Liver (tissue), 3 donors: ENCODE data around the gene SIAH1.

Source experiments
- ATF3 ChIP-seq: IDR thresholded peaks from 2 replicates; pipeline ENCODE4 v1.6.1; 2016; ENCODE audit warnings: antibody characterized with exemption
- CTCF ChIP-seq: fragments of 150-350 bp; IDR thresholded peaks from 2 replicates; pipeline ENCODE4 v1.5.1; 2017; ENCODE audit warnings: improper control_type of control experiment, low read depth, low read length; ENCODE audit not compliant: missing input control
- GABPA ChIP-seq, 2 donors: IDR thresholded peaks in 1 of 2; conservative IDR thresholded peaks in 1 of 2; 2 replicates each; pipeline ENCODE4 v1.6.1; 2016; ENCODE audit warnings: antibody characterized with exemption in 2 of 2, mild to moderate bottlenecking in 1 of 2, moderate library complexity in 1 of 2
- JUND ChIP-seq, 2 donors: IDR thresholded peaks; 2 replicates each; pipeline ENCODE4 v1.6.1; 2016; ENCODE audit warnings: antibody characterized with exemption in 2 of 2
- RAD21 ChIP-seq, 2 donors: IDR thresholded peaks; 2 replicates each; pipeline ENCODE4 v1.6.1; 2016; ENCODE audit warnings: antibody characterized with exemption in 2 of 2, mild to moderate bottlenecking in 2 of 2
- REST ChIP-seq: IDR thresholded peaks from 2 replicates; pipeline ENCODE4 v1.6.1; 2016; ENCODE audit warnings: antibody characterized with exemption, mild to moderate bottlenecking
- RXRA ChIP-seq, 2 donors: IDR thresholded peaks; 2 replicates each; pipeline ENCODE4 v1.6.1; 2017 to 2018; ENCODE audit warnings: antibody characterized with exemption in 2 of 2, mild to moderate bottlenecking in 1 of 2
- TAF1 ChIP-seq: conservative IDR thresholded peaks from 2 replicates; pipeline ENCODE4 v1.6.1; 2016; ENCODE audit warnings: antibody characterized with exemption, mild to moderate bottlenecking
- YY1 ChIP-seq: IDR thresholded peaks from 2 replicates; pipeline ENCODE4 v1.6.1; 2016; ENCODE audit warnings: antibody characterized with exemption, mild to moderate bottlenecking
- ZBTB33 ChIP-seq: IDR thresholded peaks from 2 replicates; pipeline ENCODE4 v1.6.1; 2016; ENCODE audit warnings: antibody characterized with exemption
- donor health status: healthy.
- donor health status: healthy.

GRCh38 chr16:48310908-48311641, 74.1 kb downstream of the SIAH1 start:
- no peak for TF ChIP-seq CTCF
- TF ChIP-seq ZBTB33, result no peak
- TF ChIP-seq JUND (IDR thresholded peaks at IDR 0.05), result no peak
- no peak for TF ChIP-seq REST
- no peak for TF ChIP-seq YY1
- no peak for TF ChIP-seq ATF3
- TF ChIP-seq TAF1, result no peak
- no peak for TF ChIP-seq RAD21 (IDR thresholded peaks at IDR 0.05)
- TF ChIP-seq RXRA (IDR thresholded peaks at IDR 0.05), result no peak
- TF ChIP-seq GABPA (IDR thresholded peaks at IDR 0.05 in 1 of 2, conservative IDR thresholded peaks at IDR 0.05 in 1 of 2), result no peak
